Suprapubic skin (tissue), 4 donors: ENCODE results near the gene CTDSP2. TPM values are rescaled to one million over a fixed set of nuclear protein-coding genes. Genes with fewer than 3 reads are reported as not detected.

ENCODE experiments used
- DNase-seq, 2 donors: peaks; one replicate each; pipeline ENCODE4 v3.0.0-alpha.2; 2019; ENCODE audit warnings: low spot score in 2 of 2
- H3K27ac ChIP-seq: fragments of 200-600 bp; sonication (generic); one replicate; pipeline ENCODE4 v1.5.1; 2019
- H3K27me3 ChIP-seq: fragments of 200-600 bp; sonication (generic); one replicate; pipeline ENCODE4 v1.5.1; 2019
- H3K36me3 ChIP-seq: fragments of 200-600 bp; sonication (generic); one replicate; pipeline ENCODE4 v1.5.1; 2019
- H3K4me1 ChIP-seq: fragments of 200-600 bp; sonication (generic); one replicate; pipeline ENCODE4 v1.5.1; 2019
- H3K4me3 ChIP-seq: fragments of 200-600 bp; sonication (generic); one replicate; pipeline ENCODE4 v1.5.1; 2019; ENCODE audit warnings: mild to moderate bottlenecking
- H3K9me3 ChIP-seq: fragments of 200-600 bp; sonication (generic); one replicate; pipeline ENCODE4 v1.5.1; 2019
- CTCF ChIP-seq, 2 donors: fragments of 200-600 bp in 1 of 2; fragments of 450-650 bp in 1 of 2; sonication (generic) in 1 of 2; IDR thresholded peaks; one replicate each; pipeline ENCODE4 v1.5.1; 2016 to 2019; ENCODE audit warnings: antibody characterized with exemption in 2 of 2, mild to moderate bottlenecking in 1 of 2, moderate library complexity in 1 of 2
- EP300 ChIP-seq: sonication (generic); formaldehyde crosslinking; IDR thresholded peaks from one replicate; pipeline ENCODE4 v1.6.1; 2017; ENCODE audit warnings: antibody characterized with exemption
- POLR2A ChIP-seq, 2 donors: fragments of 450-650 bp; IDR thresholded peaks; one replicate each; pipeline ENCODE4 v1.6.1; 2017; ENCODE audit warnings: antibody characterized with exemption in 2 of 2, mild to moderate bottlenecking in 2 of 2, moderate library complexity in 2 of 2
- POLR2AphosphoS5 ChIP-seq, 3 donors: sonication (generic); formaldehyde crosslinking; IDR thresholded peaks; one replicate each; pipeline ENCODE4 v1.6.1; 2017; ENCODE audit warnings: antibody characterized with exemption in 3 of 3
- WGBS: methylation state at CpG from one replicate; pipeline ENCODE4 v1.1.5; 2018; 5-methylcytosine and 5-hydroxymethylcytosine counted together
- total RNA-seq, 4 donors: library from RNA; depleted of rRNA; stranded (reverse); fragments of >200 nt; gene quantifications; one replicate each; pipeline ENCODE4 v1.1.0, GENCODE V29; 2016

CTDSP2 gene
- total RNA-seq, 4 donors from 2014 or later: 147 to 240 (median 215) TPM

GRCh38 chr12:57813971-57814772, 32.4 kb downstream of the CTDSP2 start:
- Histone ChIP-seq H3K36me3 (peaks cover 30% of the 10 kb centered on the region), H3K27ac (no peak overlapping the region), H3K4me1 (peaks cover 36% of the 10 kb centered on the region), H3K4me3 (no peak overlapping the region), H3K27me3 (no peaks in the 10 kb centered on the region), H3K9me3 (no peaks in the 10 kb centered on the region)
- WGBS: 76% methylated on average over 17 of the region's 17 CpGs
- TF ChIP-seq POLR2AphosphoS5 (IDR thresholded peaks at IDR 0.05) (no peak), POLR2A (IDR thresholded peaks at IDR 0.05) (no peak)
- no peak for DNase-seq

GRCh38 chr12:57813111-57813970, 33.2 kb downstream of the CTDSP2 start:
- H3K27ac ChIP-seq: no peak overlapping the region
- no peak overlapping the region for H3K4me3 ChIP-seq
- peaks cover 31% of the 10 kb centered on the region for H3K36me3 ChIP-seq
- H3K9me3 ChIP-seq: no peaks in the 10 kb centered on the region
- DNase-seq: no peak
- H3K27me3 ChIP-seq: no peaks in the 10 kb centered on the region
- peaks cover 30% of the 10 kb centered on the region for H3K4me1 ChIP-seq
- 75% methylated on average over 8 of the region's 14 CpGs for WGBS
- TF ChIP-seq CTCF (IDR thresholded peaks at IDR 0.05) (no peak), POLR2AphosphoS5 (IDR thresholded peaks at IDR 0.05) (no peak), EP300 (no peak), POLR2A (IDR thresholded peaks at IDR 0.05) (no peak)

GRCh38 chr12:57811028-57811755, 35.3 kb downstream of the CTDSP2 start:
- H3K36me3 ChIP-seq: peaks cover 51% of the 10 kb centered on the region
- peaks cover 11% of the 10 kb centered on the region for H3K4me1 ChIP-seq
- DNase-seq: no peak
- H3K27me3 ChIP-seq: no peaks in the 10 kb centered on the region
- TF ChIP-seq POLR2AphosphoS5 (IDR thresholded peaks at IDR 0.05) (no peak), CTCF (IDR thresholded peaks at IDR 0.05) (no peak), POLR2A (IDR thresholded peaks at IDR 0.05) (no peak)
- H3K4me3 ChIP-seq: no peak overlapping the region
- no peak overlapping the region for H3K27ac ChIP-seq
- H3K9me3 ChIP-seq: no peaks in the 10 kb centered on the region
- WGBS: 81% methylated on average over 10 of the region's 10 CpGs

- H3K36me3 ChIP-seq: peaks cover 52% of the 10 kb centered on the region
- WGBS: 80% methylated on average over 5 of the region's 5 CpGs
Observed at GRCh38 chr12:57810450-57810849, 36.1 kb downstream of the CTDSP2 start.

More at GRCh38 chr12:57810450-57810849, 36.1 kb downstream of the CTDSP2 start:
- TF ChIP-seq EP300 (no peak), POLR2A (IDR thresholded peaks at IDR 0.05) (no peak), CTCF (IDR thresholded peaks at IDR 0.05) (no peak), POLR2AphosphoS5 (IDR thresholded peaks at IDR 0.05) (no peak)
- H3K9me3 ChIP-seq: no peaks in the 10 kb centered on the region
- no peak overlapping the region for H3K27ac ChIP-seq
- peaks cover 4% of the 10 kb centered on the region for H3K4me1 ChIP-seq
- no peak for DNase-seq
- H3K4me3 ChIP-seq: no peak overlapping the region
- no peaks in the 10 kb centered on the region for H3K27me3 ChIP-seq
